22Rv1 (cell line): ENCODE measurements around the gene ELOVL7.

Source experiments
- CTCF ChIP-seq: fragments of 450-650 bp; IDR thresholded peaks from 2 replicates; pipeline ENCODE4 v1.5.1; 2017; ENCODE audit warnings: mild to moderate bottlenecking
- ZFX ChIP-seq: fragments of 450-650 bp; IDR thresholded peaks from 2 replicates; pipeline ENCODE4 v1.6.1; 2017; ENCODE audit warnings: antibody characterized with exemption, borderline replicate concordance

- TF ChIP-seq CTCF: no peak
- TF ChIP-seq ZFX: no peak
Measured at GRCh38 chr5:60718166-60718892, 125.7 kb downstream of the ELOVL7 start.
